ENCODE results near the gene FETUB.

Gene FETUB

GRCh38 chr3:186639778-186640472 lies at the start of gene FETUB:
TSS of gene FETUB (plus strand) at chr3:186640399. CDS start at chr3:186640461, 62 bp downstream.
- no peak for TF ChIP-seq GATA3 (IDR thresholded peaks at IDR 0.05; ENCODE audit: low read depth, low read length)
- TF ChIP-seq GATA2 (IDR thresholded peaks at IDR 0.05; ENCODE audit: low read depth, low read length), result no peak

- TF ChIP-seq GATA3 (IDR thresholded peaks at IDR 0.05; ENCODE audit: low read depth, low read length), result no peak
- TF ChIP-seq GATA2 (IDR thresholded peaks at IDR 0.05; ENCODE audit: low read depth, low read length), result no peak
Observed at GRCh38 chr3:186590580-186591295, 49.5 kb upstream of the FETUB start.

- TF ChIP-seq GATA3 (IDR thresholded peaks at IDR 0.05; ENCODE audit: low read depth, low read length) (no peak), GATA2 (IDR thresholded peaks at IDR 0.05; ENCODE audit: low read depth, low read length) (no peak)
Observed at GRCh38 chr3:186592682-186593081, 47.5 kb upstream of the FETUB start.

- TF ChIP-seq GATA2 (IDR thresholded peaks at IDR 0.05; ENCODE audit: low read depth, low read length) (no peak), GATA3 (IDR thresholded peaks at IDR 0.05; ENCODE audit: low read depth, low read length) (no peak)
Observed at GRCh38 chr3:186593862-186594261, 46.3 kb upstream of the FETUB start.

- no peak for TF ChIP-seq GATA3 (IDR thresholded peaks at IDR 0.05; ENCODE audit: low read depth, low read length)
- TF ChIP-seq GATA2 (IDR thresholded peaks at IDR 0.05; ENCODE audit: low read depth, low read length), result no peak
Observed at GRCh38 chr3:186594591-186595113, 45.5 kb upstream of the FETUB start.

GRCh38 chr3:186596568-186597287 lies 43.5 kb upstream of the FETUB start:
- TF ChIP-seq GATA3 (IDR thresholded peaks at IDR 0.05; ENCODE audit: low read depth, low read length), result no peak
- no peak for TF ChIP-seq GATA2 (IDR thresholded peaks at IDR 0.05; ENCODE audit: low read depth, low read length)

- TF ChIP-seq GATA3 (IDR thresholded peaks at IDR 0.05; ENCODE audit: low read depth, low read length), result no peak
- TF ChIP-seq GATA2 (IDR thresholded peaks at IDR 0.05; ENCODE audit: low read depth, low read length), result no peak
Observed at GRCh38 chr3:186598108-186598784, 42.0 kb upstream of the FETUB start.

- TF ChIP-seq GATA2 (IDR thresholded peaks at IDR 0.05; ENCODE audit: low read depth, low read length), result no peak
- TF ChIP-seq GATA3 (IDR thresholded peaks at IDR 0.05; ENCODE audit: low read depth, low read length), result no peak
Observed at GRCh38 chr3:186598794-186599141, 41.4 kb upstream of the FETUB start.

- TF ChIP-seq GATA3 (IDR thresholded peaks at IDR 0.05; ENCODE audit: low read depth, low read length) (no peak), GATA2 (IDR thresholded peaks at IDR 0.05; ENCODE audit: low read depth, low read length) (no peak)
Observed at GRCh38 chr3:186599142-186599784, 40.9 kb upstream of the FETUB start.

GRCh38 chr3:186599785-186600166 lies 40.4 kb upstream of the FETUB start:
- no peak for TF ChIP-seq GATA3 (IDR thresholded peaks at IDR 0.05; ENCODE audit: low read depth, low read length)
- no peak for TF ChIP-seq GATA2 (IDR thresholded peaks at IDR 0.05; ENCODE audit: low read depth, low read length)

- TF ChIP-seq GATA2 (IDR thresholded peaks at IDR 0.05; ENCODE audit: low read depth, low read length), result no peak
- no peak for TF ChIP-seq GATA3 (IDR thresholded peaks at IDR 0.05; ENCODE audit: low read depth, low read length)
Observed at GRCh38 chr3:186600896-186601295, 39.3 kb upstream of the FETUB start.

GRCh38 chr3:186603159-186603558 lies 37.0 kb upstream of the FETUB start:
- TF ChIP-seq GATA2 (IDR thresholded peaks at IDR 0.05; ENCODE audit: low read depth, low read length) (no peak), GATA3 (IDR thresholded peaks at IDR 0.05; ENCODE audit: low read depth, low read length) (no peak)

GRCh38 chr3:186605078-186605477 lies 35.1 kb upstream of the FETUB start:
- no peak for TF ChIP-seq GATA2 (IDR thresholded peaks at IDR 0.05; ENCODE audit: low read depth, low read length)
- no peak for TF ChIP-seq GATA3 (IDR thresholded peaks at IDR 0.05; ENCODE audit: low read depth, low read length)
